OCI-LY3 (cell line): ENCODE measurements around the gene ALCAM.

Source experiments
- H2AFZ ChIP-seq: fragments of 200-600, 300-600 bp; shearing (Covaris generic); 2 replicates; pipeline ENCODE4 v1.6.0; 2014; ENCODE audit warnings: antibody characterized with exemption, low read depth, low read length
- H3K27ac ChIP-seq: fragments of 200-600, 300-600 bp; sonication (generic); 2 replicates; pipeline ENCODE4 v1.5.1; 2014; ENCODE audit warnings: mild to moderate bottlenecking, low read length, moderate library complexity, mixed read lengths
- H3K27me3 ChIP-seq: fragments of 200-600, 300-600 bp; sonication (generic); 2 replicates; pipeline ENCODE4 v1.6.1; 2014; ENCODE audit warnings: low read depth, low read length, mixed read lengths
- H3K36me3 ChIP-seq: fragments of 200-600, 300-600 bp; sonication (generic); replicated peaks from 2 replicates; pipeline ENCODE3; 2014; ENCODE audit warnings: low read depth, low read length, mixed read lengths
- H3K4me1 ChIP-seq: fragments of 300-600, 200-600 bp; sonication (generic); 2 replicates; pipeline ENCODE4 v1.6.1; 2014; ENCODE audit warnings: low read length, mixed read lengths
- H3K4me2 ChIP-seq: fragments of 200-600, 300-600 bp; sonication (generic); 2 replicates; pipeline ENCODE4 v1.6.1; 2014; ENCODE audit warnings: low read length, mixed read lengths
- H3K4me3 ChIP-seq: fragments of 300-600, 200-600 bp; sonication (generic); 2 replicates; pipeline ENCODE4 v1.5.1; 2014; ENCODE audit warnings: antibody characterized with exemption, mild to moderate bottlenecking, low read length, moderate library complexity
- H3K79me2 ChIP-seq: fragments of 300-600, 200-600 bp; shearing (Covaris generic); 2 replicates; pipeline ENCODE4 v1.6.1; 2014; ENCODE audit warnings: mild to moderate bottlenecking, low read length, mixed read lengths
- H3K9ac ChIP-seq: fragments of 300-600, 200-600 bp; shearing (Covaris generic); 2 replicates; pipeline ENCODE4 v1.6.0; 2014; ENCODE audit warnings: mild to moderate bottlenecking, low read length, moderate library complexity
- H3K9me3 ChIP-seq: fragments of 200-600, 300-600 bp; shearing (Covaris generic); 2 replicates; pipeline ENCODE4 v1.6.1; 2014; ENCODE audit warnings: low read length, mixed read lengths; ENCODE audit not compliant: insufficient read depth
- H4K20me1 ChIP-seq: fragments of 200-600, 300-600 bp; sonication (generic); 2 replicates; pipeline ENCODE4 v1.6.1; 2016; ENCODE audit warnings: low read length, mixed read lengths; ENCODE audit not compliant: insufficient read depth
- EZH2phosphoT487 ChIP-seq: fragments of 200-600 bp; shearing (Covaris generic); IDR thresholded peaks from 2 replicates; pipeline ENCODE4 v1.6.1; 2018; ENCODE audit warnings: antibody characterized with exemption, mixed run types, low read depth
- TF ChIP-seq, protein P1 (sequence below): fragments of 200-600, 300-600 bp; sonication (generic); IDR thresholded peaks from 2 replicates; pipeline ENCODE4 v1.5.1; 2014; ENCODE audit warnings: antibody characterized with exemption, low read length, low read depth

The ALCAM gene

GRCh38 chr3:105417525-105418289 is 51.0 kb downstream of the ALCAM start:
- H2AFZ ChIP-seq = no peak overlapping the region
- peak overlapping the region; percentile 53 for H3K4me2 ChIP-seq
- no peaks in the 10 kb centered on the region for H3K36me3 ChIP-seq
- H3K9me3 ChIP-seq = no peaks in the 10 kb centered on the region
- H3K79me2 ChIP-seq = peaks cover 95% of the 10 kb centered on the region
- no peak for TF ChIP-seq EZH2phosphoT487
- TF ChIP-seq, protein P1, sequence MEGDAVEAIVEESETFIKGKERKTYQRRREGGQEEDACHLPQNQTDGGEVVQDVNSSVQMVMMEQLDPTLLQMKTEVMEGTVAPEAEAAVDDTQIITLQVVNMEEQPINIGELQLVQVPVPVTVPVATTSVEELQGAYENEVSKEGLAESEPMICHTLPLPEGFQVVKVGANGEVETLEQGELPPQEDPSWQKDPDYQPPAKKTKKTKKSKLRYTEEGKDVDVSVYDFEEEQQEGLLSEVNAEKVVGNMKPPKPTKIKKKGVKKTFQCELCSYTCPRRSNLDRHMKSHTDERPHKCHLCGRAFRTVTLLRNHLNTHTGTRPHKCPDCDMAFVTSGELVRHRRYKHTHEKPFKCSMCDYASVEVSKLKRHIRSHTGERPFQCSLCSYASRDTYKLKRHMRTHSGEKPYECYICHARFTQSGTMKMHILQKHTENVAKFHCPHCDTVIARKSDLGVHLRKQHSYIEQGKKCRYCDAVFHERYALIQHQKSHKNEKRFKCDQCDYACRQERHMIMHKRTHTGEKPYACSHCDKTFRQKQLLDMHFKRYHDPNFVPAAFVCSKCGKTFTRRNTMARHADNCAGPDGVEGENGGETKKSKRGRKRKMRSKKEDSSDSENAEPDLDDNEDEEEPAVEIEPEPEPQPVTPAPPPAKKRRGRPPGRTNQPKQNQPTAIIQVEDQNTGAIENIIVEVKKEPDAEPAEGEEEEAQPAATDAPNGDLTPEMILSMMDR = no peak
- no peak overlapping the region for H3K9ac ChIP-seq
- H3K4me1 ChIP-seq = peaks cover 19% of the 10 kb centered on the region
- H4K20me1 ChIP-seq = peaks cover 25% of the 10 kb centered on the region; the same call in 1 of the 2 replicates
- H3K4me3 ChIP-seq = peak overlapping the region; percentile 19; the same call in 1 of the 2 replicates
- H3K27ac ChIP-seq = peak overlapping the region; percentile 33
- H3K27me3 ChIP-seq = no peaks in the 10 kb centered on the region

DNA sequence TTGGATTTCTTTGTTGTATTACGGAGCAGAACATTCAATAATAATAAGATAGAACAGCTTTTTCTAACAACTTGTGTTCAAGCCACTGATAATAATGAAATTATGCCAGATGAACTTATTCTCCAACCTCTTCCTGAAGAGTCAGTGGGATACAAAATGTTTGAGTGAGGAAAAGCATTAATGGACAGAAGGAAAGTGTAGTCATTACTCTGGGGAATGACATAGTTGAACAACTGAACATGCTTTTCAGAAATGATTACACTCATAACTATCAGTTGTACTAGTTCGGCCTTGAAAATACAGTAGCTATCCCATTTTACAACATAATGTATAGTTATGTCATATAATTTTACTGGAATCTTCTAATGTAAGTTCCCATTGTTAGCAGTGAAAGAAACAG is 55.9 kb downstream of the ALCAM start:
- peaks cover 94% of the 10 kb centered on the region for H3K79me2 ChIP-seq
- H3K9ac ChIP-seq = no peak overlapping the region

DNA sequence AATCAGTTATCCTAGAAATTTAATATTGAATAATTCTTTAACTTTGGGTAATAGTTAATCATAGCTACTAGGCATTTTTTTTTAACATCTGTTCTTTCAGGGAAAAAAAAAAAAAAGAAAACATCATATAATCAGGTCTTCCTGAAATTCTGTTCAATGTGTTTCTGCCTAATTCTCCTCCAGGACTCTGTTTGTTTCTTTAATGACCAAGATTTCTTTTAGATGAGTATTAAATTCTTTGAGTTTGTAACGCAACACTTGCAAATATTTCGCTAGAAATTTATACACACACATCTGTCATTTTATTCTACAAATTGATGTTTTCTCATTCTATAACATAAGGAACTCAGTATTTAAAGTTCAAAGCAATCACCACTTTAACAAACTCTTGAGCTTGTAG is 56.7 kb downstream of the ALCAM start:
- Histone ChIP-seq H3K27me3 (no peaks in the 10 kb centered on the region), H3K4me2 (no peak overlapping the region), H3K4me1 (peaks cover 2% of the 10 kb centered on the region), H3K9me3 (no peaks in the 10 kb centered on the region), H4K20me1 (peaks cover 39% of the 10 kb centered on the region), H3K36me3 (no peaks in the 10 kb centered on the region), H3K79me2 (peaks cover 91% of the 10 kb centered on the region), H2AFZ (no peak overlapping the region), H3K9ac (no peak overlapping the region), H3K27ac (no peak overlapping the region), H3K4me3 (no peak overlapping the region)
- TF ChIP-seq, protein P1 = no peak
- TF ChIP-seq EZH2phosphoT487 = no peak

More for the DNA sequence above, 55.9 kb downstream of the ALCAM start:
- peaks cover 10% of the 10 kb centered on the region for H3K4me1 ChIP-seq
- H2AFZ ChIP-seq = no peak overlapping the region
- H3K4me3 ChIP-seq = no peak overlapping the region
- H3K27me3 ChIP-seq = no peaks in the 10 kb centered on the region
- H3K4me2 ChIP-seq = no peak overlapping the region
- H3K36me3 ChIP-seq = no peaks in the 10 kb centered on the region
- H4K20me1 ChIP-seq = peaks cover 41% of the 10 kb centered on the region
- TF ChIP-seq, protein P1 = no peak
- H3K9me3 ChIP-seq = no peaks in the 10 kb centered on the region
- H3K27ac ChIP-seq = no peak overlapping the region

- no peaks in the 10 kb centered on the region for H3K4me1 ChIP-seq
- H3K4me2 ChIP-seq = no peak overlapping the region
- H3K36me3 ChIP-seq = no peaks in the 10 kb centered on the region
- H2AFZ ChIP-seq = no peak overlapping the region
- no peak overlapping the region for H3K4me3 ChIP-seq
- no peak for TF ChIP-seq EZH2phosphoT487
- TF ChIP-seq, protein P1 = no peak
- H4K20me1 ChIP-seq = peaks cover 39% of the 10 kb centered on the region
- H3K27ac ChIP-seq = no peak overlapping the region
- H3K27me3 ChIP-seq = no peaks in the 10 kb centered on the region
- H3K9ac ChIP-seq = no peak overlapping the region
- peaks cover 91% of the 10 kb centered on the region for H3K79me2 ChIP-seq
- no peaks in the 10 kb centered on the region for H3K9me3 ChIP-seq
These were observed 57.9 kb downstream of the ALCAM start for GRCh38 chr3:105424412-105425152.
